Suppressor macrophage treated with lipopolysaccharide for 1 hour (primary cell): ENCODE data around the gene CDH4.
"Not testable (repeated sequence)": the region's sequence is repeated elsewhere in the genome, so short reads cannot be mapped to it uniquely, and the experiment has no call there.

Experiments used
- DNase-seq, 3 donors: peaks; one replicate each; pipeline ENCODE4 v3.0.0-alpha.2; 2020 to 2022

Gene CDH4

DNA sequence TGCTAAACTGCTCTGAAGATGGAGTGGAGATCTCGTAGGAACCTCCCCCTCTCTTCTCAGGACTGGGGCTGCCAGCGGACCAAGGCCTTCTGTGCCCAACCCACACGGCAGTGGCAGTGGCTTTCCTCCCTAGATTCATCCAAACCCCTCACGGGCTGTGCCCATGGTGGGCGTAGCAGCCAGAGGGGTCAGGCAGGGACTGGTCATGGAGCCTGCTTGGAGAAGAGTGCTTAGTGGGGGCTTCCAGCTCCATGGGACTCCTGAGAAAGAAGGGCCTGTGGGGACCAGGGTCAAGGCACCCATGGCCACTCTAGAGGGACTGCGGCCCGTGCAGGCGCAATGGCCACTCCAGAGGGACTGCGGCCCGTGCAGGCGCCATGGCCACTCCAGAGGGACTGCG lies 727.0 kb downstream of the CDH4 start:
- no peak for DNase-seq

DNA sequence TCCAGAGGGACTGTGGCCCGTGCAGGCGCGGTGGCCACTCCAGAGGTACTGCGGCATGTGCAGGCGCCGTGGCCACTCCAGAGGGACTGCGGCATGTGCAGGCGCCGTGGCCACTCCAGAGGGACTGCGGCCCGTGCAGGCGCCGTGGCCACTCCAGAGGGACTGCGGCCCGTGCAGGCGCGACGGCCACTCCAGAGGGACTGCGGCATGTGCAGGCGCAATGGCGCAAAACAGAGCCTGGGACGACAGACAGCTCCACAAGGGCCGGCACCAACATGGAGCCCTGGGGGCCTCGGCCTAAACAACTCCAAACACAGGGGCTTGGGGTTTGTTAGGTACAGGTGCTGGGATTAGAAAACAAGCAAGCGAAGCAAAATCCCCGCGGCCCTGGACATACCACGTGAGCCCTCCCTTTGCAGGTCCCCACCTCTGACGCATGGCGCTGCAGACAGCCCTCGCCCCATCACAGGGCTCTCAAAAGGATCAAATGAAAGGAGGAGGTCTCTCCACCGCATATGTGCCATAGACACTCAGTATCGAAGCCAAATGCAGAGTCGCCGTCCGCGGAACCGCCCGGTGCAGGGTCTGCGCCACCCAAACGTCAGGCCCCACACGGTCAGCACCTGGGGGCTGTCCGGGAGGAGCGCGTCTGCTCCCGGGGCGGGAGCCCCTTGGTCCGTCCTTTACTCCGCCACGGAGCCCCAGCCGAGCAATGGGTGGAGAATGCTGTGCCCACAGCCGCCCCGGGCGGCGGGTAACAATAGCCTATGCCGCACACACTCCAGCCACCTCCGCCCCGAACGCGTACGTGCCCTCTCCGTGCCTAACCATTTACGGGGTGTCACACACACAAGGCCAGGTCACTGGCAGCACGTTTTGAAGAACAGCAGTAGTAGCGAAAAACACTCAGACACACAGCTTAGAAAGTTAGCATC lies 727.9 kb downstream of the CDH4 start:
- no peak for DNase-seq

DNA sequence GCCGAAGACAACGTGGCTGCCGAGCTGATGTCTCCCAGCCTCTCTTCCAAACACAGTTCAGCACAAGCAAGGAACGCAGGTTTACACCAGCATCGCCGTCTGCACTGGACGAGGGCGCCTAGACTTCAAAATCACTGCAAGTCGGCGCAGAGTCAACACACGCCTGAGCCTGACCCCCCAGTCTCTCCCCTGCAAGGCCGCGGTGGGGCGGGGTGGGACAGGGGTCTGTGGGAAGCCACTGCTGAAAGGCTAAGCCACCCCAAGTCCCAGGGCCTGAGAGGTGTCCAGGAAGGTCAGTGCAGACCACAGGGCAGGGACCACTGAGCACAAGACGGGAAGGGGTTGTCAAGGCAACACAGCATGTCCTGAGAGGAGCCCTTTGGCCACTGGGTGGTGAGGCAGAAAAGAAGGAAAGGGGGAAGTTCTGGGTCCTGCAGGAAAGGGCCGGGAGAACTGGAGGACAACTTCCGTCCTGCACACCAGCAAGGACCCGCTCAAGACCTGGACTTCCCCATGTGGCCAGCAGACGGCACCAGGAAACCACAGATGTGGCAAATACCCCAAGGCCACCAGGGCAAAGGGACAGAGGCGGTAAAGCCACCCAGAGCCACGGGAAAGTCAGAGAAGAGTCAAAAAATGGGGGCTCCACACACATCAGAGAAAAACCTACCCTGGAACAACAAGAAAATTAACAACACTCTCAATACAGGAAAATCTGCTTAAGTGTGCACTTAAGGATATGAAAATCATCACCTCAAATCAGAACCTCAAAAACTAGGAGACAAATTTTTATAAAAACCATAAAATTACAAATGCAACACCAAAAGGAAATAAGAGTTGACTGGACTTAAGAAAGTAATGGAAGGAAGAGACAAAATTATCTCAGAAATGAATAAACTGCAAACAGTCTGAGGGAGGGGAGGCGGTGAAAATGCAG lies 728.9 kb downstream of the CDH4 start:
- peak; percentile 63 to 71 (median 64) for DNase-seq

DNA sequence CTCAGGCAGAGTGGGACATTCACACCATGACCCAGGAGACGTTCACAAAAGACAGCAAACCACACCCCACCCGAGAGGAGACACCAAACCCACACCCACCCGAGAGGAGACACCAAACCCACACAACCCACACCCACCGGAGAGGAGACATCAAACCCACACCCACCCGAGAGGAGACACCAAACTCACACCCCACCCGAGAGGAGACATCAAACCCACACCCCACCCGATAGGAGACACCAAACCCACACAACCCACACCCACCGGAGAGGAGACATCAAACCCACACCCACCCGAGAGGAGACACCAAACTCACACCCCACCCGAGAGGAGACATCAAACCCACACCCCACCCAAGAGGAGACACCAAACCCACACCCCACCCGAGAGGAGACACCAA lies 729.6 kb downstream of the CDH4 start:
- DNase-seq, result not testable (repeated sequence)

DNA sequence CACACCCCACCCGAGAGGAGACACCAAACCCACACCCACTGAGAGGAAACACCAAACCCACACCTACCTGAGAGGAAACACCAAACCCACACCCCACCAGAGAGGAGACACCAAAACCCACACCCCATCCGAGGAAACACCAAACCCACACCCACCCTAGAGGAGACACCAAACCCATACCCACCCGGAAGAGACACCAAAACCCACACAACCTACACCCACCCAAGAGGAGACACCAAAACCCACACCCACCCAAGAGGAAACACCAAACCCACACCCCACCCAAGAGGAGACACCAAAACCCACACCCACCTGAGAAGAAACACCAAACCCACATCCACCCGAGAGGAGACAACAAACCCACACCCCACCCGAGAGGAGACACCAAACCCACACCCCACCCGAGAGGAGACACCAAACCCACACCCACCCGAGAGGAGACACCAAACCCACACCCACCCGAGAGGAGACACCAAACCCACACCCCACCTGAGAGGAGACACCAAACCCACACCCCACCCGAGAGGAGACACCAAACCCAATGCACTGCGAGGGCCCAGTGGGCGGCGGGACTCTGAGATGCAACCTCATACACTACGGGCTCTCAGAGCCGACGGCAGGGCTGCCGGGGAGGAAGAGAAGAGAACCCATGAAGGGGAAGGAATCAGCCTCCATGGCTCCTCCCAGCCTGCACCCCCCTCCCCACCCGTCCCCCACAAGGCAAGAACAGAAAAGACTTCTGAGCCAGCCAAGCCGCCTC lies 730.3 kb downstream of the CDH4 start:
- no peak for DNase-seq

DNA sequence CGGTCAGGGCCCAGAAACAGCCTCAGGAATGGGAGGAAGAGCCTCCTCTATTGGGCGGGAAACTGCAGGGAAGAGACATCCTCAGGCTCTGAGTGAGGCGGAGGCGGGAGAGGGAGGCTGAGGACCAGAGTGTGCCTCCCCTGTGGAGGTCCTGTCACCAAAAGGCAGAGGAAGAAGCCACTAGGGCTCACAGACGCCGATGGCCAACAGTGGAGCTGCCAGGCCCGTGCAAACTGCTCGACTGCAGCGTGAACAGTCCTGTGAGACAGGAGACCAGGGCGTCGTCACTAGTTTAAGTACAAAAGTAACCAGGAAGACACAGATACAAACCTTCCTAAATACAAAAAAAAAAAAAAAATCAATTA lies 730.9 kb downstream of the CDH4 start:
- no peak for DNase-seq

DNA sequence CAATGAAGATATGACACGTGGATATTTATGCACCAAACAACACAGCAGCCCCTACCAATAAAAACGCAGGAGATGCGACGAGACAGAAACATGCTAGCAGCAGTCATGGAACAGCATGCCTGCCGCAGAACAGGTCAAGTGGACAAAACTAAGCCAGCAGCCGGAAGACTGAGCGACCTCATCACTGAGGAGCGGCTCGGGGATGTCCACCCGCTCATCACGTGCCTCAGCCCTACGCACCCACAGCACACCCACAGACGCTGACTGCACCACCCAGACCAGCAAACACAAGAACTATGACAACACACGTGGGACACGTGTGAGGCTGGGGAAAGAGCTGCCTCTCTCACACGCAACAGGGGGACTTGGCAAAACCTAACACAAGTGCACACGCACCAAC lies 731.9 kb downstream of the CDH4 start:
- peak in 1 of 3 donors; percentile 3 for DNase-seq

DNA sequence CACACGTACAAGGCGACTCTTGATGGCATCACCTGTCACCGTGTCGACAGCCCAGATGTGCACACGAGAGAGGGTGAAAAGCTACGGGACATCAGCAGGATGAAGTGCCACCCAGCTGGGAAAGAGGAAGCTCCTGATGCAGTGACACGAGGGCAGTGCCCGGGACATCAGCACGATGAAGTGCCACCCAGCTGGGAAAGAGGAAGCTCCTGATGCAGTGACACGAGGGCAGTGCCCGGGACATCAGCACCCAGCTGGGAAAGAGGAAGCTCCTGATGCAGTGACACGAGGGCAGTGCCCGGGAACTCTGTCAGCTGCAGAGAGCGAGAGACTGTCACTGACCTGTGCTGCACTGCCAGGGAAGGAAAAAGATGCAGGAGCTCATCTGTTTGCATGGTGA lies 732.4 kb downstream of the CDH4 start:
- peak; percentile 21 to 26 (median 25) for DNase-seq

DNA sequence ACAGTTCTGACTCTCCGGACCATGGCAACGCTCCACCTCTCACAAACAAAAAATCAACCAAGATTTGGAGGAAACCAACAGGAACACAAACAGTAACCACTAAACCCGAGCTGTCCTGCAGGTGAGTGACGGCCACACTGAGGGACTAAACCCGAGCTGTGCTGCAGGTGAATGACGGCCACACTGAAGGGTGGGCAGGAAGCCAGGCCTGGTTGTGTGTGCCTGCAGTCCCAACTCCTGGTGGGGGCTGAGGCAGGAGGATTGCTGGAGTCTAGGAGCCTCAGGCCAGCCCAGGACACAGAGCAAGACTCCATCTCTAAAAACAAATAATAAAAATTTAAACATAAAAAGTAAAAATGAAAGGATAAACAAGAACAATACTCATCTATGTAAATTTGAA lies 733.0 kb downstream of the CDH4 start:
- no peak for DNase-seq

DNA sequence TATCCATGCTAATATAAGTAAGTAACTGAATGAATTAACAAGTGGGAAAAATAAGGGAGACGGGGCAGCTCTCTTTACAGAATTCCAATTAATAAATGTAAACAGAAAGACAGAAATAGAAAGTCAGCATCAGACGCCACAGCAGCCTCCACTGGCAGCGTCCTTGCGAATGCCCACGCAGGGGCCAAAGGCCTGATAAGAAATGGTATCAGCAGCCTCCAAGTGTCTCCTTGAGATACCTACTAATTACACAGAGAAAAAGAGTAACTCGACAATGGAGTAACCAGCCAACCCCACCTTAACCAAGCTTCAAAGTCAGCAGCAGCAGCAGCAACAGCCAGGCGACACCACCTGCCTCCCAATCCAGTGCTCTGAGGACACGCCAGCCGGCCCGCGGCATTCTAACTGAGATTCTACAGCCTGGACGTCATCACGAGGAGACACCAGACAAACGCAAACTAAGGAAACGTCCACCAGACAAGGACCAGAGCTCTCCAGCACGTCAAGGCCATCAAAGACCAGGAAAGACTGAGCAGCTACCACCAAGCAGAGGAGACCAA lies 734.8 kb downstream of the CDH4 start:
- DNase-seq, result no peak

DNA sequence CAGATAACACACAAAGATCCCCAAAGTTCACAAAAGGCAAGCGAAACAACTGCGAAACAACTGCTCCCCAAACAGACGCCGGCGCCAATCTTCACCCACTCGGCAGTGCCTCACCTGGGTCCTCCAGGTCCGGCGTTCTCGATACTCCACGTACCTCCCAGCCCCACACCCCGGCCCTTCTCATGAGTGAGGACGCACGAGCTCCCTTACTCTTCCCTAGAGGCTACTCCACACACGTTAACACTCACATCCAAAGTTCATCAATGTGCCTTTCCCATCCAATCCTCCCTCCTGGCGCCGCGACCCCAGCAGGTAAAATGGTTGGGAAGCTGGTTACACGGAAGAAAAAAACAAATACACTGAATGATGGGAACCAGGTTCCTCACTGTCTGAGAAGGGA lies 736.6 kb downstream of the CDH4 start:
- no peak for DNase-seq

DNA sequence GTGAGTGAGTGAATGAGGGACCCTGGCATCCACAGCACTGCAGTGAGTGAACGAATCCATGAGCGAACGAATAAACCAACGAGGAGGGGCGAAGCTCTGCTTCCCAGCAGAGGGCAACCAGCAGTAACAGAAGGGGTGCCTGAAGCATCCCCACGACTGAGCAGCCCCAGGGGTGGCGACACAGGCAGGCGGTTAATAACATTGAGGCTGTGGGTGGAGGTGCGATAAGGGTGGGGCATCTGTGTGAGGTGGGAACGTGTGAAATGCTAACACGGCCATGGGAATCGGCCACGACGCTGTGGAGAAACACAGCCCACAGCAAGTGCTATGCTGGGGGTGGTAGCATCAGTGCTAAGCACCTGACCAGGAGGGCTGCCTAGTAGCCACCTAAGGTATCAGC lies 737.7 kb downstream of the CDH4 start:
- no peak for DNase-seq
